ENCODE data around the gene SLC12A2.

SLC12A2 gene

GRCh38 chr5:128097781-128098180 lies 14.2 kb downstream of the SLC12A2 start:
- no peak for DNase-seq

- DNase-seq = no peak
Measured at GRCh38 chr5:128099944-128100343, 16.4 kb downstream of the SLC12A2 start.

- DNase-seq = no peak
Measured at GRCh38 chr5:128100860-128101557, 17.4 kb downstream of the SLC12A2 start.

GRCh38 chr5:128101676-128102075 lies 18.1 kb downstream of the SLC12A2 start:
- DNase-seq = no peak

- DNase-seq = no peak
Measured at GRCh38 chr5:128105203-128105602, 21.6 kb downstream of the SLC12A2 start.

GRCh38 chr5:128109138-128109537 lies 25.6 kb downstream of the SLC12A2 start:
- no peak for DNase-seq

- no peak for DNase-seq
Measured at GRCh38 chr5:128109766-128110165, 26.2 kb downstream of the SLC12A2 start.

- no peak for DNase-seq
Measured at GRCh38 chr5:128111818-128112448, 28.4 kb downstream of the SLC12A2 start.

GRCh38 chr5:128116445-128116844 lies 32.9 kb downstream of the SLC12A2 start:
- no peak for DNase-seq

GRCh38 chr5:128118214-128118613 lies 34.6 kb downstream of the SLC12A2 start:
- DNase-seq = no peak

GRCh38 chr5:128121651-128122050 lies 38.1 kb downstream of the SLC12A2 start:
- no peak for DNase-seq

GRCh38 chr5:128123936-128124335 lies 40.4 kb downstream of the SLC12A2 start:
- no peak for DNase-seq

GRCh38 chr5:128126241-128126640 lies 42.7 kb downstream of the SLC12A2 start:
- DNase-seq = no peak

- no peak for DNase-seq
Measured at GRCh38 chr5:128132499-128132898, 48.9 kb downstream of the SLC12A2 start.

- DNase-seq = no peak
Measured at GRCh38 chr5:128135286-128135685, 51.7 kb downstream of the SLC12A2 start.

GRCh38 chr5:128143911-128144310 lies 60.3 kb downstream of the SLC12A2 start:
- no peak for DNase-seq

- DNase-seq = no peak
Measured at GRCh38 chr5:128144491-128144890, 60.9 kb downstream of the SLC12A2 start.

- DNase-seq = no peak
Measured at GRCh38 chr5:128146671-128147070, 63.1 kb downstream of the SLC12A2 start.

- no peak for DNase-seq
Measured at GRCh38 chr5:128154943-128155342, 71.4 kb downstream of the SLC12A2 start.

- no peak for DNase-seq
Measured at GRCh38 chr5:128155776-128156175, 72.2 kb downstream of the SLC12A2 start.

GRCh38 chr5:128156521-128156920 lies 73.0 kb downstream of the SLC12A2 start:
- no peak for DNase-seq

GRCh38 chr5:128158342-128158741 lies 74.8 kb downstream of the SLC12A2 start:
- DNase-seq = no peak

GRCh38 chr5:128163991-128164390 lies 80.4 kb downstream of the SLC12A2 start:
- no peak for DNase-seq

GRCh38 chr5:128169401-128170017 lies 85.9 kb downstream of the SLC12A2 start:
- DNase-seq = no peak
